GM19328 (cell line): ENCODE results near the gene TIGAR.

Experiments used
- ATAC-seq: cut with Tn5 transposase; IDR thresholded peaks from one replicate; pipeline ENCODE4 v1.9.1; 2021; ENCODE audit warnings: mild to moderate bottlenecking, moderate library complexity; ENCODE audit not compliant: unreplicated experiment

TIGAR gene

DNA sequence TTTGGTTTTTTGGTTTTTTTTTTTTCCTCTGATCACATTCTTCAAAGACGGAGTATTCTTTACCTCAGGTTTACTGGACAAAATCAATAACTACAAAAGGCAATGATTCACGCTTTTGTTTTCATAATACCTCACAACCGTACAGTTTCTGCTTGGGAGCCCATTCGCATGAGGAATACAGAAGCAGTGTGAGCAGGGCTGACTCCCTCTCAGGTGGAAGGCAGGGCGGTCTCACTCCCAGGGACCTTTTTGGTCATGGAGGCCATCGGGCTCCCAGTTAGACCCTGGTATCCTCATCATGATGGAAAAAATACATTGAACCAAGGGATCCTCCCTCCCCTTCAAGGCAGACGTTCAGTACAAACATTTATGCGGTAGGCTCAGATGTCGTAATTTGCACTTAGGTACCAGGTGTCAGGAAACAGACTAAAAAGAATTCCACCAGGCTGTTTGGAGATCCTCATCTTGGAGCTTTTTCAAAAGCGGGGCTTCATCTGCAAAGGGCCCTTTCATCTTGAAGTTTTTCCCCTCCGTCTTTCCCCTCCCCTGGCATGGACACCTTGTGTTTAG, 19.0 kb upstream of the TIGAR start:
- no peak for ATAC-seq

DNA sequence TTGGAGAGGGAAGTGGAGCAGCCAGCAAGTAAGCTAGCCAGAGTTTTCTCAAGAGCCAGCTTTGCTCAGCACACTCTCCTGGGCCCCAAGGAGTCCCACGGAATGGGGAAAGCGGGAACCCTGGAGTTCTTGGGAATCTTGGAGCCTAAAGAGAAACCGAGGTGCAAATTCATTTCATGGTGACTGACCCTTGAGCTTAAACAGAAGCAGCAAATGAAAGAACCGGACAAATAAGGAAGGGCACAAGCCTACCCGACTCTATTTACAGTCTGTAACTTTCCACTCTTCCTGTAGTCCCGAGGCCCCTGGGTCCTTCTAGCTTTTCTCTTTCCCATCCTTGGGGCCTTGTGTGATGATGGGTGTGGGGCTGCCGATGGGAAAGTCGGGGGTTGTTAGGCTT, 18.1 kb upstream of the TIGAR start:
- no peak for ATAC-seq

DNA sequence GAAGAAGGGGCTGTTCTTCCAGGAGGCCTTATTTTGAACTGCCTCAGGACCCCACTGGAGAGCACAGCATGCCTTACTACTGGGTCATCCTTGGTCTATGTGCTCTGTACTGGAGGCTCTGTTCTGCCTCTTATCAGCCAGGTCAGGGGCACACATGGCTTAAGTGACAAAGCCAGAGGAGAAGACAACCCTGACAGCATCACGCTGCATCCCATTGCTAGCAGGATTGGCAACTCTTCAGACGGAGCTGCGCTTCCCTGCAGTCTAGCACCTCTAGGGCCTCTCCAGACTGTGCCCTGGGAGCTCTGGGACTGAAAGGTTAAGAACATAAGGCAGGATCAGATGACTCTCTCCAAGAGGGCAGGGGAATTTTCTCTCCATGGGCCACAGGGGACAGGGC, 17.3 kb upstream of the TIGAR start:
- ATAC-seq: no peak

DNA sequence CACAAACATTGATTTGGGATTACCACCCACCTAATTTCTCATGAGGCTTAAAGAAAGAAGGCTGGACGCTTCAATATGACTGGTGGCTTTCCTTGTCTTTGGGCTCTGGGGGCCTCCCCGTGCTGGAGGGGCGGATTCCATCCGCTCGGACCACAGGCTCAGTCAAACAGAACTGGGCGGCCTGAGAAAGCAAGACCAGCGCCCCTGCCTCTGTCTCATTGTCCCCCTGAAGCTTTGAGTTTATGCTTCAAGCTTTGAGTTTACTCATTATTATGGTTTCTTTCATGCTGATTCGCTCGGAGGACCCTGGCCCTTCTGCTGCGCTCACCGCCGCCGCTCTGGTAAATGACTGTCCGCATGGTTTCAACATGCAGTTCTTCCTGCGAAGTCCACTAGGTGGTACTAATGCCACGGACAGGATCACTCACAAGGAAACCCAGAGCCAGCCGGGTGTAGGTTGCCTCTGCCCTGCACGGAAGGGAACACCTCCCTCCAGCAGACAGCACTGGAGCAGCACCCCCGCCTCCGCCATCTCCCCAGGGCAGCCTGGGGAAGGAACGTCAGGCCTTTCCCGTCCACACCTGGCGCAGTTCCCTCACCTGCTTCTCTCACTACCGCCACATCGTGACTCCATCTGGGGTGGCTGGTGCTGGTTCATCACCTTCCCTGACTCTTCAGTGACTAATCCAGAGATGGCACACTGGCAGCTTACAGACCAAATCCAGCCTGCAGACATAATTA, 13.2 kb upstream of the TIGAR start:
- no peak for ATAC-seq

DNA sequence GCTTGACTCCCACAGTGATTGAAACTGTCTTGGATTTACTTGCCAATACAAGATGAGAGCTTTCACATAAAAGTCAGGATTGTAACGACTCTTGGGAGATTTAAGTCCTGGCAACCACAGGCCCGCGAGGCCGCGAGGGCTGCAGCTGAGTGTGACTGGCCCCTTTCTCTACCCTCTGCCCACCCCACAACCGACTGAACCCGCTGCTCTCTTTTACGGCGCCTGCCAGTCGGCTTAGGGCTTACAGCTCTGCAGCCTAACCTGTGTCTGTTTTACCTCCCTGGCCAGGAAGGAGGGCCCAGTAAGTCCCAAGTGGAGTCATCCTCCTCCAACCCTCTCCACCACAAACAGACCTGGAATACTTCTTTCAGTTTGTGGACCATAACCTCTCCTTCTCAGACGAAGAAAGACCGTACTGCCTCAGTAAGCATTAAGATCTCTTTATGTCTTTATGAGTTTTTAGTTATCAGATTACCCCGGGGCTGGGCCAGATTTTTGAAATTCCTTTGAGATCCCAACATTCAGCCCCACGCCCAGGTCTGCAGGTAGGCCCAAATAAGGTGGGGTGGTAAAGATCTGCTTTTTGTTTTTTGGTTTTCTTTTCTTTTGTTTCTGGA, 12.6 kb upstream of the TIGAR start:
- ATAC-seq: no peak

DNA sequence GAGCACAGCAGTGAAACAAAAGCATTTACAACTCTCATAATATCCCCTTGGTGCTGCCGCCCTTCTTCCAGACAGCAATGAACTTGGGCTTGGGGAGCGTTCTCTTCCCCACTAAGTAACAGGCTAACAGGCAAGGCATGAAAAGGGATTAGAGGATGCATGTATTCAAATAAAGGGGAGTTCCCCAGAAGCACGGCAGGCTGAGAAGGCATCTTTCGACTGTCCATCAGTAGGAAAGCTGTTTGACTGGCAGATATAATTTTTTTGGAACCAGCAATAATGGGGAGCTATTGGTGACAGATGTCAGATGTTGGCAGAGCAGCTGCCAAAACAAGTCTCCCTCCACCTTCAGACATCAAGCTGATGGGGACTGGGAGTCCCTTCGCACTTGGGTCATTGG, 9.2 kb upstream of the TIGAR start:
- ATAC-seq: no peak

DNA sequence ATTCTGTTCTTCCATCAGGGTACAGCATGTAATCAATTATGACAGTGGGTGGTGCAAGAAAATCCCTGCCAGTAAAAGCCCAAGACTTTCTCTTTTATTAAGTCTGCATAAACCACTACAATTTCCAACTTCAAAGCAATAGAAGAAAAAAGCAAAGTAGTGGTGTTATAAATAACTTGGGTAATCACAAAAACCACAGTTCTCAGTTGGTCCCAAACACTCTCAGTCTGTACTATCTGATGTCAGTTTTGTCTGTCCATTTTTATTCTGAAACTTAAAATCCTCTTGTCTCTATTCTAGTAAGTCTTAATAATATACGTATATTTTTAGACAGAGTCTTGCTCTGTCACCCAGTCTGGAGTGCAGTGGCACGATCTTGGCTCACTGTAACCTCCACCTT, 8.8 kb upstream of the TIGAR start:
- ATAC-seq: no peak

DNA sequence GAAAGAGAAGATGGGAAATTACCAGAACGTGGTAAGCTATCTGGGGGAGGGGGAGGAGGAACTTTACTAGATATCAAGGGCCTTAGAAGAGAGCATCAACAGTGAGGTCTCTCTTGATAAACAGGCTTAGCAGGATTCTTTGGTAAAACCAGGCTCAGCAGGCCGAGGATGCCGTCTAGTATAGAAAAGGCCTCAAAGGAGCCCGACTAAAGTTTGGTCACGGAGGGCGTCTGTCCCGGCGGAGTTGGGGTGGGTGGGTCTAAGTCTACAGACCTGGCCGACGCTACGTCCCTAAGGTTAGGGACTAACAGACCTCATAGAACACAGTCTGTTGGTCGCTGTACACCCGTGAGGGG, 538 bp upstream of the TIGAR start:
- peak; percentile 26 for ATAC-seq

DNA sequence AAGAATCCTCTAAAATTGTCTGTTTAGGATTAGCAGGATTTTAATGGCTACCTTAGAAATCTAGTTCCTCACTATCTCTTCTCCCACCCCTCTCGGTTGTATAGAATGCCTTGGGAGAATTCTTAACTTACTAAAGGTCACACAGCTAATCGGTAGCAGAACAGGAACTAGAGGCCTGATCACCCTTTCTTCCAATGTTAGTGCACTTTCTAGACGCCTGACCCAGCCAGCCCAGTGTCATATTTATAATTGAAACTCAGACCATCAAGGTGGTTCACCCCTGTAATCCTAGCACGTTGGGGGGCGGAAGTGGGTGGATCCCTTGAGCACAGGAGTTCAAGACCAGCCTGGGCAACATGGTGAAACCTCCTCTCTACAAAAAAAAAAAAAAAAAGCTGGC, 1.7 kb downstream of the TIGAR start:
- no peak for ATAC-seq

DNA sequence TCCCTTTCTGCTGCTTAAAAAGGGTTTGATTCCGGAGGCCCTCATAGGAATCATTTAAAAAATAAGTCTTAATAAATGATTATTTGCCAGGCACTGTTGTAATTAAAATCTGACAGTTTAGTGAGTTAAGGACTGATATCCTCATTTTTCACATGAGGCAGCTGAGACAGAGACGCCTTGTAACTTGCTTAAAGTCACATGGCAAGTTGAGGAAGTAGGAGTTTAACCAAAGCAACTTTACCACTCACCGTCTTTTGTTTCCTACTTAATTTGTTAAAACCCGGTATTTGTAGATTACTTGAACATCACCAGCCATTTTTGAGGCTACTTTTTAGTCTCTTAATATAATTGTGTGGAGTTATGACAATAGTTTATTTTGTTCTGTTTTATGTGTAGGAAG, 2.4 kb downstream of the TIGAR start:
- no peak for ATAC-seq

DNA sequence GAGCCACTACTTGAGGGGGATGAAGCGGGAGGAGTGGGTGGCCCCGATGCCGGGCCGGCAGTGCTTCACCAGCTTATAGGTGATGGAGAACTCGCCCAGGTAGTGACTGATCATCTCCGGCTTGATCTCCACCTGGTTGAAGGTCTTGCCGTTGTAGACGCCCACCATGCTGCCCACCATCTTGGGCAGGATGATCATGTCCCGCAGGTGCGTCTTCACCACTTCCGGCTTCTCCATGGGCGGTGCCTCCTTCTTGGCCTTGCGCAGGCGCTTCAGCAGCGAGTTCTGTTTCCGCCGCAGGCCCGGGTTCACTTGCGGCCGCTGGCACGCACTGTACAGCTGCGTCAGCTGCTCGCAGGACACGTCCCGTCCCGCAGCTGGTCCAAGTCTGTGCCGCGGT, 3.4 kb downstream of the TIGAR start:
- no peak for ATAC-seq

DNA sequence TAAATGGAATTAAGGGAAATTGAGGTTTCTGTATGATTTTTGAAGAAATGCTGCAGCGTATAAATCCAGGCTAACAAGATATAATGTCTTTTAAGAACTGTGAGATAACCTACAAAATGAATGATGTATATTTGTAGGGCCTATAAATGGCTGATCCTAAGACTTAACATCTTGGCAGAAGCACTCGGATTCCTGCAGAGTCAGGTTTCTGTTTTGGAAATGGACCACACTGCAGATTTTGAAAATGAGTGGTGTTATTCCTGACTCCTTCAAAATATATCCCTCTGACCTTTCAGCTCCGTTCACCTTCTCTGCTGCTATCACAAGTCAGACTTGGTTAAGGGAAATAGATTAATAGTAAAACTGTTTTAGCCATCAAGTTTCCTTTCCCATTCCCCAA, 5.0 kb downstream of the TIGAR start:
- ATAC-seq: no peak

DNA sequence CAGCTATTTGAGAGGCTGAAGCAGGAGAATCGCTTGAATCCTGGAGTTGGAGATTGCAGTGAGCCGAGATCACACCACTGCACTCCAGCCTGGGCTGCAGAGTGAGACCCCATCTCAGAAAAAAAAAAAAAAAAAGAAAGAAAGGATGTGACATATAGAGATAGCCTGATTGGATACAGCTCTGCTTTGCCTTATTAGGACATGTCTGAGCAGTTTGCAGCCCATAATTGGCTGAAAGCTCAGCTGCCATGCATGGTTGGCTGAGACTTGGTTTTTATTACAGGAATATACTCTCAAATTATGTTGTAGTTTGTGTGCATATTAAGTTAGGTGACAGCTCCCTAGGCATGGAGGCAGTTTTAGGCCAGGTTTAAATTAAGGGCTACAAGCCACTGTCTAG, 6.3 kb downstream of the TIGAR start:
- no peak for ATAC-seq

DNA sequence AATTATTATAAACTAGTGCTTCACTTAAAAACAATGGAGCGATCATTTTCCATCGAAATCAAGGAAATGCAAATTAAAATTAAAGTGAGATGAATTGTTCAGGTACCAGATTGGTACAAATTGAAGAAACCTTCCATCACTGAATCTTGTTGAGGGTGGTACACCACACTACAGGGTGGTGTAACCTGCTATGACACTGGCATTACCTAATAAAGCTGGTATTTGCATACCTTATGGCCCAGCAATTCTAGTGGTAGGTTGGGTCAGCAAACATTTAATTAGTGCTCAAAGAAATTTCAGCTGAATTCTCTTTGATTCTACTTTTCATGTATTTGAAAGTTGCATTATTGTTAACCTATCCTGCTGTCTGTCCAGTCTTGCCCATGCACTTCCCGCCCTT, 9.2 kb downstream of the TIGAR start:
- no peak for ATAC-seq

DNA sequence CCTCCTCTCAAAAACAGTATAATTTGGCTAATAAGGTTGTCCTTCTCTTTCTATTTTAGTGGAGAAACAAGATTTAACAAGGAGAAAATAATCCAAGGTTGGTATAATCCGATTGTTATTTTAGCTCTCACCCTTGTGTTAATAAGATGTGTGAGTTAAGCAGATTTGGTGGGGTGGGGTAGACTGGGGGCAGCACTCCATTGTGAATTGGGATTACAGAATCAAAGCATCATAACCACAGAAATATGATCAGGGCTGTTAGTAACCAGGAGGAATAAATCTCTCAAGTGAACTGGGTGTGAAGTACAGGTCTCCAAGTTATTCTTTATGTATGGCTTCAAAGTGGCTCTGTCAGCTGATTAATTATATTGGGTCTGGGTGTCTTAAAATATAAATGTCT, 10.2 kb downstream of the TIGAR start:
- no peak for ATAC-seq

DNA sequence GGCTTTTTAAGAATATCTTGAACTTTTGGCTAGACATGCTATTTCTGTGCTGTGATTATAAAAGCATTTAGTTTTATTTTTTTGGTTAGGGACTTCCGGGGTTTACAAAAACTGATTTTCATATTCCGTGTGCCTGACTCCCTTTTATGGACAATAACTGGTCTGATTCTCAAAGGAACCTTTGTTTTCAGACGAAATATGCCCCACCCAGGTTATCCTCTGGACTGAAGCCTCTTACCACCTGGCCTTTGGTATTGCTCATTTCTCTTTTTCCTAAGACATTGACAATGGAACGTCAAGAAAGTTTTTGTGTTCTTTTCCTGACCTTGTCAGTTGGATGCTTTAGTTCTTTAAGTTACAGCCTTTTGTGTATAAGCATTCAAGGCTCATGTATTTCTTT, 10.8 kb downstream of the TIGAR start:
- no peak for ATAC-seq

DNA sequence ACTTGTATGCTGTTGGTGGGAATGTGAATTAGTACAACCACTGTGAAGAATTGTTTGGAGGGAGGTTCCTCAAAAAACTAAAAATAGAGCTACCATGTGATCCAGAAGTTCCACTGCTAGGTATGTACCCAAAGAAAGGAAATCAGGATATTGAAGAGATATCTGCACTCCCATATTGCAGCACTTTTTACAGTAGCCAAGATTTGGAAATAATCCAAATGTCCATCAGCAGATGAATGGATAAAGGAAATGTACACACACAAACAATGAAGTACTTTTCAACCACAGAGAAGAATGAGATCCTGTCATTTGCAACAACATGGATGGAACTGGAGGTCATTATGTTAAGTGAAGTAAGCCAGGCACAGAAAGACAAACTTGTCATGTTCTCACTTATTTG, 25.9 kb downstream of the TIGAR start:
- no peak for ATAC-seq

DNA sequence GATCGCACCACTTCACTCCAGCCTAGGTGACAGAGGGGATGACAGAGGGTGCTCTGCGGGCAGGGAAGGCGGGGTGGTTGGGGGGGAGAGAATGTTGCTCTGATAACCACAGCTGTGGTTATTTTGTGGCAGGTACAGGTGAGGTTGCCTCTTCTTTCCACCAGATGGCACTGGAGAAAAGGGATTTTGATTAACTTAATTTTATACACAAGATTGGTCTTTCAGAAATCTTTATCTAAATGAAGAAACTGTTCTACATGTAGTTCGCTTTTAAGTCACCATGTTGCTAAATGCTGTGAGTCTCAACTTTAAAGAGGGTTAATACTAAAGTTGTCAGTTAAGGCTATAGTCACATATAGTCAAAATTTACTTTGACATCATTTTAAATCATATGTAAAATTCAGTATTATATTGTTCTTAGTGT, 32.8 kb downstream of the TIGAR start:
- no peak for ATAC-seq

DNA sequence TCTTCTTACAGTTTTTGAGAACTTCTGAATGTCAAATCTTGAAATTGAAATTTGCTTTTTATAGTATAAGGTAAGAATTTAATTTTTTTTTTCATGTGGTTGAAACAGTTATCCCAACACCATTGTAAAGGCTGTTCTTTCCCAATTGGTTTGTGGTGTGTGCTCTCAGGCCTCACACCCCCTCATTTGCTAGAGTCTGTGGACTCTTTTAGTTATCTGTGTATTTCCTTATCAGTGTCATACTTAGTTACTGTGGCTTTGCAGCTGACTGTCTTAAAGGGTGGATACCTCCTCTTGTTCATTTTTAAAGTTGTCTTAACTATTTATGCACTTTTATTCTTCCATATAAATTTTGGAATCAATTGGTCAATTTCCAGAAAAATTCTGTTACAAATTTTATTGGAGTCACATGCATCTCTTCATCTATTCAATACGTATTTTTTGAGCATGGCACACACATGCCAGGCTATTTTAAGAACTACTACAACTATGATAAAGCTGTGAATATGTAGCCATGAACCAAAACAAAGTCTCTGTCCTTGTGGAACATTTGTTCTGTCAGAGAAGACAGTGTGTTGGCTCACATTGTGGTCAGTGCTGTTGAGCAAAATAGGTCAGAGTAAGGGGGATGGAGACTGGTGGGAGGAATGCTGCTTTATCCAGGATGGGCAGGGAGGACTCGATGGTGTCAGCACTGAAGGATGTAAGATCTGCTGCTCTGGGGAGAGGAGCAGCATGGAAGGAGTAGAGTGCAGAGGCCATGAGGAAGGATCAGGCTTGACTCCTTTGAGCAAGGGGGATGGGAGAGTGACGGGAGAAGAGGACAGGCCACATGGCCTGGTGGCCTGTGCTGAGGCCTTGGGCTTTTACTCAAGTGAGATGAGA, 34.4 kb downstream of the TIGAR start:
- ATAC-seq: no peak

DNA sequence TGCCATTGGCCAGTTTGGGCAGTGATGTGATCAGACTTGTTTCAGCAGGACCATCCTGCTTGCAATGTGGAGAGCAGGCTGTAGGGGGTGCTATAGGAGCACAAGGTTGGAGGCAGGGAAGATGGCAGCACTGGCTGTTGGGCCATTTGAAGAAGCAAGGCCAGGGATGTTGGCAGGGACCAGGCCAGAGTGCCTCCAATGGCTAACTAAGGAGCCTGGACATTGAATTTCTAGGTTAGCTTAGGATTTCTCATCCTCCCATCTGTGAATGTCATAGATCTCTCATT, 35.0 kb downstream of the TIGAR start:
- no peak for ATAC-seq

DNA sequence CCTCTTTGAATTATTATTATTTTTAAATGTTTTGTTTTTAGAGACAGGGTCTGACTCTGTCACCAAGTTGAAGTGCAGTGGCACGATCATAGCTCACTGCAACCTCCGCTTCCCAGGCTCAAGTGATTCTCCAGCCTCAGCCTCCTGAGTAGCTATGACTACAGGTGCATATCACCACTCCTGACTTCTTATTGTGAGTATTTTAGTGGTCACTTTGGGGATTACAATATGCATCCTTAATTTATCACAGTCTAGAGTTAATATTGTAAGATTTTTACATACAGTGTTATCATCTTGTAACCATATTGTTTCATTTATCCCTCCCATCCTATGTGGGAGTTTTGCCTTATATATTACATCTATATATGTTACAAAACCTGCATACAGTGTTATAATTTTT, 45.1 kb downstream of the TIGAR start:
- ATAC-seq: no peak

DNA sequence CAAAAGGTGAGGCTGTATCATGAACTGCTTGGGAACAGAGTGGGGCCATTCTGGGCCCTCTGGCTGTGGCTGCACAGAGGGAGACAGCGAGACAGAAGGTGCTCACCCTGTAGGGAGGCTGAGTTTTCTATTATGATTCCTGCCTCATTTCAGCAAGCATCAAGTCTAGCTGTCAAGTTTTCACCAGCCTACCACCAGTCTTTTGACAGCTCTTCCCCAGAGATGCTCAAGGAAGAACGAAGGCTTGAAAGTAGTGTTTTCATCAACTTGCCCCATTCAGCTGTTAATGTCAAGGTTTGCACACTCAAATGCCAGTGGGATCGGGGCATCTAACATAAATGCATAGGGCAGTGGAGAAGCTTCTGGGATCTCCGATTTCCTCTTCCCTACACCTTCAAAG, 48.5 kb downstream of the TIGAR start:
- ATAC-seq: no peak
